ENCODE measurements around the gene IZUMO1. TPM values are rescaled to one million over a fixed set of nuclear protein-coding genes. Genes with fewer than 3 reads are reported as not detected.

The IZUMO1 gene
- total and polyA plus RNA-seq, 9 of the 15 experiments (the other 6 are each of a cell fraction or from before 2014, with no cell fraction given): 0.14 to 2.1 (median 0.73) TPM

DNA sequence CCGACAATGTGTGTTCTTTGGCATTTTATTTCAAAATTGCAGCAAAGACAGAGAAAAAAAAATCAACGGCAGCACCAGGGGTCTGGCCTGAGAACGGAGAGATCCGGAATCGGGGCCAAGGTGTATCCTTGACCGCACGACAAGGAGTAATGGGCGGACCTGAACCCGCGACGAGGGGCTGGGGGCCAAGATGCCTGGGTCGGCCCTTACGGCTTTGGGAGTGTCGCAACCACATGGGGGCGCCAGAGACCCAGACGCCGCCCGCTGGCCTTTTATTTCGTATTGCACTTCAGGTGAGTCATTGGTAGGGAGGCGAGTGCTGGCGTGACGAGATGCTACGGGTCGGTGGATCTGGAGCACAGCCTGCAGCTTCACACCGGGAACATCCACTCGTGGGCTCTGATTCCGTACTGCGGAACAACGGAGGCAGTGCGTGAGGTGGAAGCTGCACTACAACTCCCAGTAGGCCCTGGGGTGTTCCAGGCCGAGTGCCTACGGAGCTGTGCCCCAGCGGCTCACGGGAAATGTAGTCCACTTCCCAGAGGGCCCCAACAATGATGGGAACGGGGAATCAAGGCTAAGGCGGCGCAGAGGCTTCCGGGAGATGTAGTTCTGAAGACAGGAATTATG is 48.5 kb upstream of the IZUMO1 start (continued):
- 0 out of 2 replicates have a peak, but pooled peaks have one; percentile 13 for TF ChIP-seq TEAD4 (IDR thresholded peaks at IDR 0.05; ENCODE audit: low read length)
- no peak for TF ChIP-seq TEAD4 (CRISPR knock-in tag; IDR thresholded peaks at IDR 0.05; ENCODE audit: borderline replicate concordance)
- no peak for TF ChIP-seq CBFA2T3 (IDR thresholded peaks at IDR 0.05)
- TF ChIP-seq, protein P1, sequence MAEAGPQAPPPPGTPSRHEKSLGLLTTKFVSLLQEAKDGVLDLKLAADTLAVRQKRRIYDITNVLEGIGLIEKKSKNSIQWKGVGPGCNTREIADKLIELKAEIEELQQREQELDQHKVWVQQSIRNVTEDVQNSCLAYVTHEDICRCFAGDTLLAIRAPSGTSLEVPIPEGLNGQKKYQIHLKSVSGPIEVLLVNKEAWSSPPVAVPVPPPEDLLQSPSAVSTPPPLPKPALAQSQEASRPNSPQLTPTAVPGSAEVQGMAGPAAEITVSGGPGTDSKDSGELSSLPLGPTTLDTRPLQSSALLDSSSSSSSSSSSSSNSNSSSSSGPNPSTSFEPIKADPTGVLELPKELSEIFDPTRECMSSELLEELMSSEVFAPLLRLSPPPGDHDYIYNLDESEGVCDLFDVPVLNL (CRISPR knock-in tag; IDR thresholded peaks at IDR 0.05; ENCODE audit: low read depth): no peak
- no peak for TF ChIP-seq NR3C1 (CRISPR knock-in tag; IDR thresholded peaks at IDR 0.05)
- TF ChIP-seq YY1 (IDR thresholded peaks at IDR 0.05; ENCODE audit: borderline replicate concordance in 1 of 3, control insufficient read depth in 1 of 3, extremely low read depth in 1 of 3, insufficient read depth in 3 of 3, insufficient read length in 1 of 3, insufficient replicate concordance in 2 of 3, low read depth in 1 of 3, low read length in 2 of 3): peak in 2 of 3 experiments; percentile 77 to 85
- TF ChIP-seq FOXJ3 (CRISPR knock-in tag; IDR thresholded peaks at IDR 0.05): no peak
- TF ChIP-seq STAG1 (CRISPR knock-in tag; IDR thresholded peaks at IDR 0.05; ENCODE audit: borderline replicate concordance): peak; percentile 93
- 0 out of 2 replicates have a peak, but pooled peaks have one; percentile 68 for TF ChIP-seq HDGF (IDR thresholded peaks at IDR 0.05)
- TF ChIP-seq, protein P2, sequence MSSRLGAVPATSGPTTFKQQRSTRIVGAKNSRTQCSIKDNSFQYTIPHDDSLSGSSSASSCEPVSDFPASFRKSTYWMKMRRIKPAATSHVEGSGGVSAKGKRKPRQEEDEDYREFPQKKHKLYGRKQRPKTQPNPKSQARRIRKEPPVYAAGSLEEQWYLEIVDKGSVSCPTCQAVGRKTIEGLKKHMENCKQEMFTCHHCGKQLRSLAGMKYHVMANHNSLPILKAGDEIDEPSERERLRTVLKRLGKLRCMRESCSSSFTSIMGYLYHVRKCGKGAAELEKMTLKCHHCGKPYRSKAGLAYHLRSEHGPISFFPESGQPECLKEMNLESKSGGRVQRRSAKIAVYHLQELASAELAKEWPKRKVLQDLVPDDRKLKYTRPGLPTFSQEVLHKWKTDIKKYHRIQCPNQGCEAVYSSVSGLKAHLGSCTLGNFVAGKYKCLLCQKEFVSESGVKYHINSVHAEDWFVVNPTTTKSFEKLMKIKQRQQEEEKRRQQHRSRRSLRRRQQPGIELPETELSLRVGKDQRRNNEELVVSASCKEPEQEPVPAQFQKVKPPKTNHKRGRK (tag; IDR thresholded peaks at IDR 0.05): no peak
- peak; percentile 24; the same call in 1 of the 2 replicates for TF ChIP-seq ZKSCAN1 (IDR thresholded peaks at IDR 0.05; ENCODE audit: low read depth, low read length)
- no peak for TF ChIP-seq ZNF444 (CRISPR knock-in tag; IDR thresholded peaks at IDR 0.05)
- TF ChIP-seq, protein P3, sequence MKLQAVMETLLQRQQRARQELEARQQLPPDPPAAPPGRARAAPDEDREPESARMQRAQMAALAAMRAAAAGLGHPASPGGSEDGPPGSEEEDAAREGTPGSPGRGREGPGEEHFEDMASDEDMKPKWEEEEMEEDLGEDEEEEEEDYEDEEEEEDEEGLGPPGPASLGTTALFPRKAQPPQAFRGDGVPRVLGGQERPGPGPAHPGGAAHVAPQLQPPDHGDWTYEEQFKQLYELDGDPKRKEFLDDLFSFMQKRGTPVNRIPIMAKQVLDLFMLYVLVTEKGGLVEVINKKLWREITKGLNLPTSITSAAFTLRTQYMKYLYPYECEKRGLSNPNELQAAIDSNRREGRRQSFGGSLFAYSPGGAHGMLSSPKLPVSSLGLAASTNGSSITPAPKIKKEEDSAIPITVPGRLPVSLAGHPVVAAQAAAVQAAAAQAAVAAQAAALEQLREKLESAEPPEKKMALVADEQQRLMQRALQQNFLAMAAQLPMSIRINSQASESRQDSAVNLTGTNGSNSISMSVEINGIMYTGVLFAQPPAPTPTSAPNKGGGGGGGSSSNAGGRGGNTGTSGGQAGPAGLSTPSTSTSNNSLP (IDR thresholded peaks at IDR 0.05; ENCODE audit: borderline replicate concordance, low read depth, low read length): no peak; the same call in 1 of the 2 replicates
- no peak; the same call in 1 of the 2 replicates for TF ChIP-seq RUNX1 (IDR thresholded peaks at IDR 0.05; ENCODE audit: low read depth)
- TF ChIP-seq ZNF695 (CRISPR knock-in tag; IDR thresholded peaks at IDR 0.05): no peak
- TF ChIP-seq, protein P4, sequence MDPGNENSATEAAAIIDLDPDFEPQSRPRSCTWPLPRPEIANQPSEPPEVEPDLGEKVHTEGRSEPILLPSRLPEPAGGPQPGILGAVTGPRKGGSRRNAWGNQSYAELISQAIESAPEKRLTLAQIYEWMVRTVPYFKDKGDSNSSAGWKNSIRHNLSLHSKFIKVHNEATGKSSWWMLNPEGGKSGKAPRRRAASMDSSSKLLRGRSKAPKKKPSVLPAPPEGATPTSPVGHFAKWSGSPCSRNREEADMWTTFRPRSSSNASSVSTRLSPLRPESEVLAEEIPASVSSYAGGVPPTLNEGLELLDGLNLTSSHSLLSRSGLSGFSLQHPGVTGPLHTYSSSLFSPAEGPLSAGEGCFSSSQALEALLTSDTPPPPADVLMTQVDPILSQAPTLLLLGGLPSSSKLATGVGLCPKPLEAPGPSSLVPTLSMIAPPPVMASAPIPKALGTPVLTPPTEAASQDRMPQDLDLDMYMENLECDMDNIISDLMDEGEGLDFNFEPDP (CRISPR knock-in tag; IDR thresholded peaks at IDR 0.05): 0 out of 2 replicates have a peak, but pooled peaks have one; percentile 69
